ENCODE measurements around the gene SUMO2. TPM values are rescaled to one million over a fixed set of nuclear protein-coding genes. Genes with fewer than 3 reads are reported as not detected.

Gene SUMO2
- total and polyA plus RNA-seq, 9 of the 15 experiments (the other 6 are each of a cell fraction or from before 2014, with no cell fraction given) = 157 to 733 (median 419) TPM

- 0 out of 2 replicates have a peak, but pooled peaks have one; percentile 8 for TF ChIP-seq ARID1B (IDR thresholded peaks at IDR 0.05)
- TF ChIP-seq IRF9 (tag; IDR thresholded peaks at IDR 0.05) = no peak
- no peak for TF ChIP-seq HDAC8 (tag; IDR thresholded peaks at IDR 0.05)
- TF ChIP-seq BRD4 (IDR thresholded peaks at IDR 0.05) = no peak
- no peak for TF ChIP-seq ARID4B (CRISPR knock-in tag; IDR thresholded peaks at IDR 0.05)
- no peak for TF ChIP-seq RBM14 (IDR thresholded peaks at IDR 0.05; ENCODE audit: borderline replicate concordance, insufficient read depth, low read depth, low read length)
- TF ChIP-seq ADNP (tag; IDR thresholded peaks at IDR 0.05) = no peak
- no peak for TF ChIP-seq RFX1 (IDR thresholded peaks at IDR 0.05)
- 0 out of 2 replicates have a peak, but pooled peaks have one; percentile 17 for TF ChIP-seq CC2D1A (IDR thresholded peaks at IDR 0.05)
- no peak for TF ChIP-seq GTF2E2 (tag; IDR thresholded peaks at IDR 0.05)
- no peak for TF ChIP-seq ZNF398 (CRISPR knock-in tag; IDR thresholded peaks at IDR 0.05)
- TF ChIP-seq ZNF347 (CRISPR knock-in tag; IDR thresholded peaks at IDR 0.05; ENCODE audit: low read depth) = no peak
- TF ChIP-seq SNRNP70 (optimal IDR thresholded peaks at IDR 0.05; ENCODE audit: low read depth, low read length) = no peak
- no peak for TF ChIP-seq HCFC1 (IDR thresholded peaks at IDR 0.05; ENCODE audit: low read depth, low read length)
- no peak for TF ChIP-seq KDM5B (IDR thresholded peaks at IDR 0.05; ENCODE audit: insufficient replicate concordance, low read depth, low read length)
These were observed 1.5 kb upstream of the SUMO2 start (continued) for GRCh38 chr17:75183999-75184884.

All from K562 (cell line).